GM18951 (cell line): ENCODE measurements around the gene TCERG1L.
"Not testable (repeated sequence)": the region's sequence is repeated elsewhere in the genome, so short reads cannot be mapped to it uniquely, and the experiment has no call there.

Experiments used
- POLR2A ChIP-seq: IDR thresholded peaks from 4 replicates; pipeline ENCODE4 v1.6.1; 2011; ENCODE audit warnings: mild to moderate bottlenecking; ENCODE audit not compliant: insufficient read length, insufficient read depth; ENCODE audit errors: extremely low read depth
- in situ Hi-C: fragments of 300-500 bp; cut with MboI; formaldehyde crosslinking; loops from one replicate; pipeline ENCODE4 v1.12.0; 2022; ENCODE audit warnings: low sequenced_read_pairs, mixed read lengths, inconsistent platforms; ENCODE audit not compliant: unreplicated experiment

Gene TCERG1L

GRCh38 chr10:131113165-131113564, 198.4 kb downstream of the TCERG1L start:
- TF ChIP-seq POLR2A: no peak
- in situ Hi-C loops: no loop called here

- TF ChIP-seq POLR2A: no peak
- in situ Hi-C loops: no loop called here
Observed at GRCh38 chr10:131112691-131113090, 198.8 kb downstream of the TCERG1L start.

- in situ Hi-C loops: no loop called here
- no peak for TF ChIP-seq POLR2A
Observed at GRCh38 chr10:131111471-131112080, 199.9 kb downstream of the TCERG1L start.

GRCh38 chr10:131111007-131111406, 200.5 kb downstream of the TCERG1L start:
- in situ Hi-C loops: no loop called here
- TF ChIP-seq POLR2A: no peak

- in situ Hi-C loops: no loop called here
- no peak for TF ChIP-seq POLR2A
Observed at GRCh38 chr10:131110241-131110783, 201.2 kb downstream of the TCERG1L start.

- TF ChIP-seq POLR2A: no peak
- in situ Hi-C loops: no loop called here
Observed at GRCh38 chr10:131109726-131110125, 201.8 kb downstream of the TCERG1L start.

GRCh38 chr10:131109291-131109690, 202.2 kb downstream of the TCERG1L start:
- TF ChIP-seq POLR2A: no peak
- in situ Hi-C loops: no loop called here

- in situ Hi-C loops: no loop called here
- TF ChIP-seq POLR2A: no peak
Observed at GRCh38 chr10:131107970-131108369, 203.6 kb downstream of the TCERG1L start.

GRCh38 chr10:131102676-131103075, 208.8 kb downstream of the TCERG1L start:
- in situ Hi-C loops: no loop called here
- no peak for TF ChIP-seq POLR2A

- no peak for TF ChIP-seq POLR2A
Observed at GRCh38 chr10:131102147-131102546, 209.4 kb downstream of the TCERG1L start.

GRCh38 chr10:131100418-131101410, 210.8 kb downstream of the TCERG1L start:
- in situ Hi-C loops: not testable (repeated sequence)

More at GRCh38 chr10:131102147-131102546, 209.4 kb downstream of the TCERG1L start:
- in situ Hi-C loops: no loop called here

GRCh38 chr10:131099028-131099726, 212.3 kb downstream of the TCERG1L start:
- no peak for TF ChIP-seq POLR2A
- in situ Hi-C loops: no loop called here

GRCh38 chr10:131098416-131098952, 213.0 kb downstream of the TCERG1L start:
- in situ Hi-C loops: no loop called here

More at GRCh38 chr10:131098416-131098952, 213.0 kb downstream of the TCERG1L start:
- no peak for TF ChIP-seq POLR2A
